ENCODE measurements around the gene MGAT3. TPM values are rescaled to one million over a fixed set of nuclear protein-coding genes. Genes with fewer than 3 reads are reported as not detected.

Gene MGAT3
- total RNA-seq, 2 donors from 2014 or later: 8.9 to 19.1 TPM

DNA sequence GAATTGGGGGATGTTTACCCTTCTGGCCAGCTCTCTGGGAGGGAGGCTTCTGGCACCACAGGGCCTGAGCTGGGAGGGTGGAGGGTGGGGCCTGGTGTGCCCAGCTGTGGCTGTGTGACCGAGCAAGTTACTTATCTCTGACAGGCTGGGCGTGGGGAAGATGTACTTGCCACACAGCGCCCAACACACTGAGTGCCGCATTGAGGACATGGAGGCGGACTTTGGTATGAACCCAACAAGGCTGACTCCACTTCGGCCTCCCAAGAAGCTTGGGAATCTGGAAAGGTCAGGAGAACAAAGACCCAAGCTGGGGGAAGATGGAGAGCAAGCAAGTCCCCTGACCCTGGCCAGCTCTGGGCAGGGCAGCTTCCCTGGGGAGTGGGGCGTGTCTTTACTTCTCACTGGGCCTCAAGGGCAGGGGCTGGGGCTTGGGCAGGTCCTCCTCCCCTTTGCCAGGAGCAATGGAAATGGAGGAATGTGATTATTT, 2.4 kb upstream of the MGAT3 start:
- peak; percentile 46 for DNase-seq
- peaks cover 18% of the 10 kb centered on the region for H3K27me3 ChIP-seq
- TF ChIP-seq CTCF (IDR thresholded peaks at IDR 0.05): no peak
- intact Hi-C loops (cut with DNase I): no loop called here
- no peak overlapping the region for H3K9ac ChIP-seq (ENCODE audit: low read depth in 2 of 2, low read length in 2 of 2)
- no peak overlapping the region for H3K4me3 ChIP-seq
- H3K36me3 ChIP-seq: no peaks in the 10 kb centered on the region
- no peaks in the 10 kb centered on the region for H3K9me3 ChIP-seq
- peaks cover 4% of the 10 kb centered on the region for H3K4me1 ChIP-seq
- H3K27ac ChIP-seq: no peak overlapping the region

DNA sequence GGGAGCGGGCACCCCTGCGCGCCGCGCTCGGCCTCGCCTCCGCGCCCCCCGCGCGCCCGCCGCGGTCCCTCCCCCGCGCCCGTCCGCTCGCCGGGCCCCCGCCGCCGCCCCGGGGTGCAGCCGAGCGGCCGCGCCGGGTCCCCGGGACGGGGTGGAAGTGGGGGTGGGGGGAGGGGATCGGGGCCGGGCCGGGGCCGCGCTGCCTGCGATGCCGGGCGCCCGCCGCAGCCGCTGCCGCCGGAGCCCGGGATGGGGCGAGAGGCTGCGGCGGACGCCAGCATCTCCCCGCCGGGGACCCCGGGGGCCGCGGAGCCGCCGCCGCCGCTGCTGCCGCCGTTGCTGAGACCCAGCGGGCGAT, 365 bp downstream of the MGAT3 start:
- Histone ChIP-seq H3K36me3 (no peaks in the 10 kb centered on the region), H3K4me3 (no peak overlapping the region), H3K27ac (no peak overlapping the region), H3K27me3 (peaks cover 18% of the 10 kb centered on the region), H3K9ac (ENCODE audit: low read depth in 2 of 2, low read length in 2 of 2) (peak overlapping the region in 1 of 2 donors; percentile 43), H3K9me3 (no peaks in the 10 kb centered on the region), H3K4me1 (peaks cover 4% of the 10 kb centered on the region)
- no peak for DNase-seq
- intact Hi-C loops (cut with DNase I): no loop called here
- no peak for TF ChIP-seq CTCF (IDR thresholded peaks at IDR 0.05)

DNA sequence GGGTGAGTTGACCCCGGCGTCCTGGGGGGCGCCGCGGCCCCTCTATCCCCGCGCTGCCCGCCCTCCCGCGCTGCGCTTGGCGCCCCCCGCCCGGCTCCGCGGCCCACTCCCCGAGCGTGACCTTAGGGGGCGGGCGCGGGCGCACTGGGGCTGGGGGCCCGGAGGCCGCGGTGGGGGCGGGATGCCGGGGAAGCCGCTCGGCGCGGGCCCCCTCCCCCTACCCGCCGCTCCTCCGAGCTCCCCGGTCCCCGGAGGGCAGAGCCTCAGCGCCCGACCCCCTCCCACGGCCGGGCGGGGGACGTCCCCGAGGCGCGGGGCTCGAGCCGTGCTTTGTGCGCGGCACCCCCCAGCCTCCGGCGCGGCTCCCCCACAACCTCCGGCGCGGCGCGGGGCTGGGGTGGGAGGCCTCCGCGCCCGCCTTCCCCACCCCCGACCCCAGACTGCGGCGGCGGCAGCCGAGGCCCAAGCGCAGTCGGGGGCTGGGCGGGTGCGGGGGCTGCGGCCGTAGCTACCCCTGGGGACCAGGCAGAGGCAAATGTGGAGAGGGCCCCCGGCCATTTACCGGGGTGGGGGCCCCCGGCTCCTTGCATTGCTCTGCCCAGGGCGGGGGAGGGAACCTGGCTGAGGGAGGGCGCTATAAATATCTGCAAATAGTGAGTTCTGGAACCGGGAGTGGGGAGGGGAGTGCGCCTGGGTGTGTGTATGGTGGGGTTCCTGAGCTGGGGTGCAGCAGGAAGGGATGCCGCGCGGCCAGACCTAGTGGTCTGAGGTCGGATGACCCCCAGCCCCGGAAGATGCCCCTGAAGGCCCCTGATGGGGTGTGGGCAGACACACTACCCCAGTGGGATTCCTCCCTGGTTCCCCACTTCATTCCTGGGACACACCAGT, 988 bp downstream of the MGAT3 start:
- H3K4me3 ChIP-seq: peak overlapping the region; percentile 27
- intact Hi-C loops (cut with DNase I): no loop called here
- H3K9ac ChIP-seq (ENCODE audit: low read depth in 2 of 2, low read length in 2 of 2): peak overlapping the region; percentile 12 to 43
- TF ChIP-seq CTCF (IDR thresholded peaks at IDR 0.05): no peak
- no peaks in the 10 kb centered on the region for H3K9me3 ChIP-seq
- peaks cover 18% of the 10 kb centered on the region for H3K27me3 ChIP-seq
- DNase-seq: no peak
- no peak overlapping the region for H3K27ac ChIP-seq
- peaks cover 4% of the 10 kb centered on the region for H3K4me1 ChIP-seq
- H3K36me3 ChIP-seq: no peaks in the 10 kb centered on the region

- peak overlapping the region; percentile 12 to 43 for H3K9ac ChIP-seq (ENCODE audit: low read depth in 2 of 2, low read length in 2 of 2)
- H3K27ac ChIP-seq: no peak overlapping the region
- H3K27me3 ChIP-seq: peaks cover 18% of the 10 kb centered on the region
- DNase-seq: no peak
- peaks cover 4% of the 10 kb centered on the region for H3K4me1 ChIP-seq
- no peaks in the 10 kb centered on the region for H3K9me3 ChIP-seq
- intact Hi-C loops (cut with DNase I): no loop called here
- TF ChIP-seq CTCF (IDR thresholded peaks at IDR 0.05): no peak
- no peak overlapping the region for H3K4me3 ChIP-seq
- H3K36me3 ChIP-seq: no peaks in the 10 kb centered on the region
These were observed 1.8 kb downstream of the MGAT3 start for GRCh38 chr22:39458444-39459083.

- no peaks in the 10 kb centered on the region for H3K36me3 ChIP-seq
- intact Hi-C loops (cut with DNase I): no loop called here
- no peak overlapping the region for H3K4me3 ChIP-seq
- H3K27ac ChIP-seq: no peak overlapping the region
- no peaks in the 10 kb centered on the region for H3K4me1 ChIP-seq
- no peak overlapping the region for H3K9ac ChIP-seq (ENCODE audit: low read depth in 2 of 2, low read length in 2 of 2)
- DNase-seq: no peak
- H3K9me3 ChIP-seq: no peaks in the 10 kb centered on the region
- peaks cover 18% of the 10 kb centered on the region for H3K27me3 ChIP-seq
- no peak for TF ChIP-seq CTCF (IDR thresholded peaks at IDR 0.05)
These were observed 2.9 kb downstream of the MGAT3 start for GRCh38 chr22:39459681-39460080.

Data from colonic mucosa (tissue), 4 donors.